Endothelial cell of umbilical vein (primary cell): ENCODE measurements around the gene ADAM22. TPM values are rescaled to one million over a fixed set of nuclear protein-coding genes. Genes with fewer than 3 reads are reported as not detected.
A peak's percentile ranks its signal among the peaks of the same experiment; 100 is the strongest.

ENCODE experiments used
- BruUV-seq: library from RNA; stranded (reverse); fragments of 400-500 nt; replicated peaks from 2 replicates; lab custom pipeline; 2021; lab: Mats Ljungman, UMichigan
- CTCF ChIA-PET: fragments of 300-600, 350-600 bp; sonication (Branson Sonifier 250); formaldehyde crosslinking; loops from one replicate; lab custom pipeline; 2021; ENCODE audit warnings: antibody characterized with exemption, inconsistent platforms; lab: Charles Lee
- POLR2A ChIA-PET: fragments of 300-600, 350-600 bp; sonication (Branson Sonifier 250); formaldehyde crosslinking; loops from one replicate; lab custom pipeline; 2021; ENCODE audit warnings: antibody characterized with exemption, inconsistent platforms; lab: Charles Lee
- DNase-seq: peaks from one replicate; pipeline ENCODE4 v3.0.0-alpha.2; 2011; ENCODE audit warnings: low read depth, low spot score
- FAIRE-seq: peaks from 2 replicates; lab custom pipeline; 2011; peaks lifted over from hg19 to GRCh38; lab: Jason Lieb, UNC
- H2AFZ ChIP-seq: 2 replicates; pipeline ENCODE4 v1.6.0; 2012; ENCODE audit warnings: low read depth, low read length, control low read depth, inconsistent platforms
- H3K27ac ChIP-seq: 2 replicates; pipeline ENCODE4 v1.5.1; 2011; ENCODE audit warnings: low read depth, mild to moderate bottlenecking, control low read depth, low read length, moderate library complexity; ENCODE audit not compliant: insufficient read depth
- H3K27me3 ChIP-seq, 2 experiments: 2 replicates each; pipeline versions ENCODE4 v1.6.0 to v1.6.1; 2011; ENCODE audit warnings: low read length in 2 of 2, mixed read lengths in 1 of 2; ENCODE audit not compliant: control insufficient read depth in 2 of 2, insufficient read depth in 2 of 2
- H3K36me3 ChIP-seq, 2 experiments: 2 replicates in 1 of 2; 3 replicates in 1 of 2; pipeline ENCODE4 v1.5.1; 2011; ENCODE audit warnings: low read length in 2 of 2, mild to moderate bottlenecking in 1 of 2, moderate library complexity in 1 of 2; ENCODE audit not compliant: control insufficient read depth in 2 of 2, insufficient read depth in 2 of 2; ENCODE audit errors: extremely low read depth in 1 of 2
- H3K4me1 ChIP-seq: 3 replicates; pipeline ENCODE4 v1.5.1; 2011; ENCODE audit warnings: mild to moderate bottlenecking, low read length; ENCODE audit not compliant: control insufficient read depth, insufficient read depth; ENCODE audit errors: extremely low read depth
- H3K4me2 ChIP-seq: 2 replicates; pipeline ENCODE4 v1.6.1; 2011; ENCODE audit warnings: low read length, control low read depth, mixed read lengths; ENCODE audit not compliant: insufficient read depth
- H3K4me3 ChIP-seq, 3 experiments: fragments of 200-600 bp in 1 of 3; sonication (generic), shearing (Covaris generic) in 1 of 3; replicated peaks in 1 of 3; 2 replicates each; pipeline ENCODE4 v1.5.1; 2011 to 2016; ENCODE audit warnings: control low read depth in 3 of 3, low read length in 3 of 3, mild to moderate bottlenecking in 2 of 3, inconsistent platforms in 1 of 3, low read depth in 1 of 3, moderate library complexity in 1 of 3; ENCODE audit not compliant: insufficient read depth in 1 of 3
- H3K79me2 ChIP-seq: 2 replicates; pipeline ENCODE4 v1.6.0; 2012; ENCODE audit warnings: low read length, inconsistent platforms; ENCODE audit not compliant: control insufficient read depth, insufficient read depth
- H3K9ac ChIP-seq: replicated peaks from 2 replicates; pipeline ENCODE3; 2011; ENCODE audit warnings: low read length, control low read depth; ENCODE audit not compliant: insufficient read depth; ENCODE audit errors: extremely low read depth
- H3K9me1 ChIP-seq: replicated peaks from 3 replicates; pipeline ENCODE4 v1.6.0; 2011; ENCODE audit warnings: mild to moderate bottlenecking, low read length; ENCODE audit not compliant: control insufficient read depth, insufficient read depth; ENCODE audit errors: extremely low read depth
- H3K9me3 ChIP-seq: replicated peaks from 2 replicates; pipeline ENCODE4 v1.5.1; 2012; ENCODE audit warnings: low read length, inconsistent platforms; ENCODE audit not compliant: control insufficient read depth, insufficient read depth
- H4K20me1 ChIP-seq: replicated peaks from 2 replicates; pipeline ENCODE3; 2011; ENCODE audit warnings: mild to moderate bottlenecking, low read length; ENCODE audit not compliant: control insufficient read depth, insufficient read depth; ENCODE audit errors: extremely low read depth
- CTCF ChIP-seq, 2 donors: IDR thresholded peaks; 1 replicate in 1 of 2; 2 replicates in 1 of 2; pipeline ENCODE4 v1.5.1; 2011; ENCODE audit warnings: low read length in 2 of 2, mild to moderate bottlenecking in 2 of 2, moderate library complexity in 2 of 2, control low read depth in 1 of 2, inconsistent platforms in 1 of 2, low read depth in 1 of 2; ENCODE audit not compliant: insufficient read depth in 1 of 2; ENCODE audit errors: extremely low read depth in 1 of 2
- FOS ChIP-seq: IDR thresholded peaks from 2 replicates; pipeline ENCODE4 v1.6.1; 2011; ENCODE audit warnings: mild to moderate bottlenecking, low read length, moderate library complexity, borderline replicate concordance; ENCODE audit not compliant: insufficient read depth
- GATA2 ChIP-seq: IDR thresholded peaks from 2 replicates; pipeline ENCODE4 v1.7.0; 2011; ENCODE audit warnings: low read depth, mild to moderate bottlenecking, moderate library complexity, mixed read lengths, low read length; ENCODE audit not compliant: insufficient read length, insufficient read depth
- JUN ChIP-seq: IDR thresholded peaks from 2 replicates; pipeline ENCODE4 v1.6.1; 2011; ENCODE audit warnings: borderline replicate concordance, low read depth; ENCODE audit not compliant: insufficient read length, insufficient read depth
- MAX ChIP-seq: IDR thresholded peaks from 2 replicates; pipeline ENCODE4 v1.6.1; 2011; ENCODE audit not compliant: insufficient read depth, insufficient read length
- MYC ChIP-seq: IDR thresholded peaks from one replicate; pipeline ENCODE4 v1.6.1; 2011; ENCODE audit warnings: mild to moderate bottlenecking, low read depth, low read length
- dilution Hi-C: fragments of 300-500 bp; cut with MboI; formaldehyde crosslinking; loops from one replicate; pipeline ENCODE4 v1.15.0; 2019; ENCODE audit warnings: low sequenced_read_pairs; ENCODE audit not compliant: extremely low pct_ligation_motif_present
- intact Hi-C: fragments of 100-400 bp; cut with micrococcal nuclease; formaldehyde crosslinking; loops from one replicate; pipeline ENCODE4 v1.10.0; 2022
- polyA plus RNA-seq, 4 experiments: library from polyadenylated mRNA; depleted of rRNA in 3 of 4; stranded (reverse) in 3 of 4; unstranded in 1 of 4; fragments of >200 nt; gene quantifications; 2 replicates each; pipeline versions ENCODE4 v1.2.1 to v1.2.3, GENCODE V29; 2011 to 2012; ENCODE audit warnings: missing spikeins in 1 of 4
- total RNA-seq: library from RNA; stranded (reverse); gene quantifications from 2 replicates; pipeline ENCODE4 v1.2.3, GENCODE V29; 2021

Gene ADAM22
- total and polyA plus RNA-seq, 2 donors (not counting 3 experiments of a cell fraction or from before 2014, with no cell fraction given), result 0.33 to 0.53 TPM

- Histone ChIP-seq H4K20me1 (no peaks in the 10 kb centered on the region), H3K27ac (peak overlapping the region; percentile 29), H3K79me2 (no peaks in the 10 kb centered on the region), H2AFZ (no peak overlapping the region), H3K27me3 (no peaks in the 10 kb centered on the region), H3K9me3 (no peaks in the 10 kb centered on the region), H3K9ac (no peak overlapping the region), H3K36me3 (no peaks in the 10 kb centered on the region), H3K4me3 (no peak overlapping the region), H3K4me1 (peaks cover 10% of the 10 kb centered on the region), H3K9me1 (no peaks in the 10 kb centered on the region), H3K4me2 (peak overlapping the region; percentile 86)
- DNase-seq (peak; percentile 36), FAIRE-seq (peak; percentile 64)
- CTCF ChIA-PET, result no interaction called here
- dilution Hi-C loops, result no loop called here
- no peak for TF ChIP-seq GATA2
- peak; percentile 35 for TF ChIP-seq FOS
- no peak for TF ChIP-seq MAX
- TF ChIP-seq CTCF (IDR thresholded peaks at IDR 0.05; ENCODE audit: extremely low read depth in 1 of 2, insufficient read depth in 1 of 2, low read depth in 1 of 2, low read length in 2 of 2), result no peak
- no peak for TF ChIP-seq JUN
- no peak for TF ChIP-seq MYC
- BruUV-seq, result no TSS peak
- intact Hi-C loops, result no loop called here
- POLR2A ChIA-PET, result no interaction called here
Measured at GRCh38 chr7:88020953-88021665, 87.1 kb downstream of the ADAM22 start.
